Lower lobe of right lung (tissue), 2 donors: ENCODE measurements around the gene EVA1C. TPM values are rescaled to one million over a fixed set of nuclear protein-coding genes. Genes with fewer than 3 reads are reported as not detected.
"Not testable (repeated sequence)": the region's sequence is repeated elsewhere in the genome, so short reads cannot be mapped to it uniquely, and the experiment has no call there.

ENCODE experiments used
- ATAC-seq, 2 donors: fragments of 200-7000 bp; cut with Tn5 transposase; one replicate each; pipeline ENCODE4 v1.9.1; 2020 to 2022; ENCODE audit warnings: mild to moderate bottlenecking in 2 of 2, moderate library complexity in 2 of 2
- DNase-seq: peaks from one replicate; pipeline ENCODE4 v3.0.0-alpha.2; 2020
- H3K27ac ChIP-seq: fragments of 200-600 bp; one replicate; pipeline ENCODE4 v1.8.0; 2022
- H3K27me3 ChIP-seq: fragments of 200-600 bp; one replicate; pipeline ENCODE4 v1.8.0; 2022; ENCODE audit warnings: low read depth
- H3K36me3 ChIP-seq: fragments of 200-600 bp; one replicate; pipeline ENCODE4 v1.8.0; 2022; ENCODE audit warnings: mild to moderate bottlenecking
- H3K4me1 ChIP-seq: fragments of 200-600 bp; one replicate; pipeline ENCODE4 v1.8.0; 2022
- H3K4me3 ChIP-seq: fragments of 200-600 bp; one replicate; pipeline ENCODE4 v1.8.0; 2022; ENCODE audit warnings: mild to moderate bottlenecking
- H3K9me3 ChIP-seq: fragments of 200-600 bp; one replicate; pipeline ENCODE4 v1.8.0; 2022
- CTCF ChIP-seq: fragments of 200-600 bp; IDR thresholded peaks from one replicate; pipeline ENCODE4 v1.8.0; 2022; ENCODE audit warnings: antibody characterized with exemption, mild to moderate bottlenecking
- intact Hi-C: fragments of 100-400 bp; cut with DNase I; formaldehyde crosslinking; loops from one replicate; pipeline ENCODE4 v1.11.0; 2022
- total RNA-seq: library from RNA; stranded (reverse); fragmentation: NEBNext Ultra II Directional; extraction: Animal tissue kit (Norgen Biotek cat#: 25700); gene quantifications from one replicate; pipeline ENCODE4 v1.2.1, GENCODE V29; 2021
- donor health status: DM: no; HTN: yes; CAD: no; lungs with severe emphysema.

The EVA1C gene
- total RNA-seq, 1 donor from 2014 or later = 31.8 TPM

GRCh38 chr21:32494934-32495709 lies 82.6 kb downstream of the EVA1C start:
- no peak for ATAC-seq
- H3K9me3 ChIP-seq = no peaks in the 10 kb centered on the region
- peaks cover 36% of the 10 kb centered on the region for H3K36me3 ChIP-seq
- peaks cover 27% of the 10 kb centered on the region for H3K4me1 ChIP-seq
- TF ChIP-seq CTCF = no peak
- DNase-seq = no peak
- intact Hi-C loops = no loop called here
- no peak overlapping the region for H3K4me3 ChIP-seq
- H3K27ac ChIP-seq = no peak overlapping the region
- H3K27me3 ChIP-seq = no peaks in the 10 kb centered on the region

GRCh38 chr21:32496568-32496967 lies 84.1 kb downstream of the EVA1C start:
- Histone ChIP-seq H3K27ac (no peak overlapping the region), H3K36me3 (peaks cover 43% of the 10 kb centered on the region), H3K4me3 (no peak overlapping the region), H3K9me3 (no peaks in the 10 kb centered on the region), H3K27me3 (no peaks in the 10 kb centered on the region), H3K4me1 (peaks cover 27% of the 10 kb centered on the region)
- DNase-seq = no peak
- no peak for TF ChIP-seq CTCF
- intact Hi-C loops = no loop called here
- ATAC-seq = no peak

GRCh38 chr21:32499249-32500055 lies 86.9 kb downstream of the EVA1C start:
- no peak for DNase-seq
- Histone ChIP-seq H3K27me3 (no peaks in the 10 kb centered on the region), H3K9me3 (no peaks in the 10 kb centered on the region), H3K36me3 (peaks cover 66% of the 10 kb centered on the region), H3K4me3 (no peak overlapping the region), H3K4me1 (peaks cover 11% of the 10 kb centered on the region), H3K27ac (no peak overlapping the region)
- TF ChIP-seq CTCF = no peak
- no peak for ATAC-seq
- intact Hi-C loops = no loop called here

- H3K27ac ChIP-seq, ATAC-seq, H3K9me3 ChIP-seq, H3K27me3 ChIP-seq, intact Hi-C loops, DNase-seq, H3K4me3 ChIP-seq: not testable (repeated sequence)
- H3K36me3 ChIP-seq = peaks cover 65% of the 10 kb centered on the region
- peaks cover 11% of the 10 kb centered on the region for H3K4me1 ChIP-seq
These were observed 91.1 kb downstream of the EVA1C start for GRCh38 chr21:32503641-32504040.

- H3K4me1 ChIP-seq, H3K27ac ChIP-seq, H3K4me3 ChIP-seq, H3K27me3 ChIP-seq, H3K9me3 ChIP-seq, ATAC-seq, DNase-seq, intact Hi-C loops: not testable (repeated sequence)
- H3K36me3 ChIP-seq = peaks cover 79% of the 10 kb centered on the region
These were observed 93.3 kb downstream of the EVA1C start for GRCh38 chr21:32505767-32506166.

- ATAC-seq, DNase-seq, H3K27me3 ChIP-seq, H3K9me3 ChIP-seq, H3K27ac ChIP-seq, intact Hi-C loops, H3K4me3 ChIP-seq, H3K4me1 ChIP-seq: not testable (repeated sequence)
- H3K36me3 ChIP-seq = peaks cover 76% of the 10 kb centered on the region
These were observed 94.0 kb downstream of the EVA1C start for GRCh38 chr21:32506411-32506965.
